ENCODE data around the gene ARPIN. TPM values are rescaled to one million over a fixed set of nuclear protein-coding genes. Genes with fewer than 3 reads are reported as not detected.

The ARPIN gene
- total and polyA plus RNA-seq, 2 experiments from 2014 or later: 0.79 to 2.8 TPM

DNA sequence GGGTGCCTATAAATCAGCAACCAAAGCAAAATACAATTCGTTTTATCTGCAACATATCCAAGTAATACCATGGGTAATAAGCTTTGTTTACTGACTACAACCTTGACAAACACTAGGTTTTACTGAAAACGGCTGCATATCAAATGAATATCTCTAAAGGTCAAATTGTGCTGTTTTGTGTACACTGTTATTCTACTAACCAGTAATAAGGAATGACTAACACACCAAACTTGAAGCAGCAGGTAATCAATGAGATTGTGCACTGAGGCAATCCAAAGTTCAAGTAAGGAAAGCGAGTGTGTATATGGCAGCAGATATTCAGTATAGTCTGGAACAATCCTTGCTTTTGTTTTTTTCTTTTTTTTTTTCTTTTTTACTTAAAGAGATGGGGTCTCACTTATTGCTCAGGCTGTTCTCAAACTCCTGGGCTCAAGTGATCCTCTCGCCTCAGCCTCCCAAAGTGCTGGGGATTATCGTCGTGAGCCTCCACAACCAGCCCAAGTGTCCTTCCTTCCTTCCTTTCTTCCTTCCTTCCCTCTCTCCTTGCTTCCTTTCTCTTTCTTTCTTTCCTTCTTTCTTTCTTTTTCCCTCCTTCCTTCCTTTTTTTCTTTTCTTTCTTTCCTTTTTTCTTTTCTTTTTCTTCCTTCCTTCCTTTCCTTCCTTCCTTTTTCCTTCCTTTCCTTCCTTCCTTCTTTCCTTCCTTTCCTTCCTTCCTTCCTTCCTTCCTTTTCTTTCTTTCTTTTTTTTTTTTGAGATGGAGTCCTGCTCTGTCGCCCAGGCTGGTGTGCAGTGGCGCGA lies 53.9 kb downstream of the ARPIN start:
- Mint-ChIP-seq H3K4me3 (no peak overlapping the region), H3K9me3 (peaks cover 10% of the 10 kb centered on the region; the same call in 2 of the 3 replicates), H3K27ac (no peak overlapping the region), H3K36me3 (ENCODE audit: low read depth) (peaks cover 21% of the 10 kb centered on the region; the same call in 2 of the 3 replicates), H3K4me1 (no peaks in the 10 kb centered on the region), H3K27me3 (ENCODE audit: insufficient read depth, low read depth, poor library complexity) (no peaks in the 10 kb centered on the region)
- DNase-seq (ENCODE audit: low spot score): no peak
- no peaks in the 10 kb centered on the region for H3K27me3 ChIP-seq (ENCODE audit: insufficient read depth)
- H3K79me2 ChIP-seq (replicated peaks; ENCODE audit: insufficient read depth): no peaks in the 10 kb centered on the region; the same call in 1 of the 2 replicates
- no peak overlapping the region for H2AFZ ChIP-seq
- no peak for ATAC-seq
- no peaks in the 10 kb centered on the region for H3K9me2 ChIP-seq (ENCODE audit: insufficient read depth)
- H3F3A ChIP-seq (replicated peaks; ENCODE audit: low read depth): no peaks in the 10 kb centered on the region
- H4K20me1 ChIP-seq (replicated peaks; ENCODE audit: insufficient read depth): peaks cover 10% of the 10 kb centered on the region; the same call in 1 of the 2 replicates
- peaks cover 2% of the 10 kb centered on the region; the same call in 1 of the 2 replicates for H3K36me3 ChIP-seq (ENCODE audit: insufficient read depth)
- TF ChIP-seq, protein P1, sequence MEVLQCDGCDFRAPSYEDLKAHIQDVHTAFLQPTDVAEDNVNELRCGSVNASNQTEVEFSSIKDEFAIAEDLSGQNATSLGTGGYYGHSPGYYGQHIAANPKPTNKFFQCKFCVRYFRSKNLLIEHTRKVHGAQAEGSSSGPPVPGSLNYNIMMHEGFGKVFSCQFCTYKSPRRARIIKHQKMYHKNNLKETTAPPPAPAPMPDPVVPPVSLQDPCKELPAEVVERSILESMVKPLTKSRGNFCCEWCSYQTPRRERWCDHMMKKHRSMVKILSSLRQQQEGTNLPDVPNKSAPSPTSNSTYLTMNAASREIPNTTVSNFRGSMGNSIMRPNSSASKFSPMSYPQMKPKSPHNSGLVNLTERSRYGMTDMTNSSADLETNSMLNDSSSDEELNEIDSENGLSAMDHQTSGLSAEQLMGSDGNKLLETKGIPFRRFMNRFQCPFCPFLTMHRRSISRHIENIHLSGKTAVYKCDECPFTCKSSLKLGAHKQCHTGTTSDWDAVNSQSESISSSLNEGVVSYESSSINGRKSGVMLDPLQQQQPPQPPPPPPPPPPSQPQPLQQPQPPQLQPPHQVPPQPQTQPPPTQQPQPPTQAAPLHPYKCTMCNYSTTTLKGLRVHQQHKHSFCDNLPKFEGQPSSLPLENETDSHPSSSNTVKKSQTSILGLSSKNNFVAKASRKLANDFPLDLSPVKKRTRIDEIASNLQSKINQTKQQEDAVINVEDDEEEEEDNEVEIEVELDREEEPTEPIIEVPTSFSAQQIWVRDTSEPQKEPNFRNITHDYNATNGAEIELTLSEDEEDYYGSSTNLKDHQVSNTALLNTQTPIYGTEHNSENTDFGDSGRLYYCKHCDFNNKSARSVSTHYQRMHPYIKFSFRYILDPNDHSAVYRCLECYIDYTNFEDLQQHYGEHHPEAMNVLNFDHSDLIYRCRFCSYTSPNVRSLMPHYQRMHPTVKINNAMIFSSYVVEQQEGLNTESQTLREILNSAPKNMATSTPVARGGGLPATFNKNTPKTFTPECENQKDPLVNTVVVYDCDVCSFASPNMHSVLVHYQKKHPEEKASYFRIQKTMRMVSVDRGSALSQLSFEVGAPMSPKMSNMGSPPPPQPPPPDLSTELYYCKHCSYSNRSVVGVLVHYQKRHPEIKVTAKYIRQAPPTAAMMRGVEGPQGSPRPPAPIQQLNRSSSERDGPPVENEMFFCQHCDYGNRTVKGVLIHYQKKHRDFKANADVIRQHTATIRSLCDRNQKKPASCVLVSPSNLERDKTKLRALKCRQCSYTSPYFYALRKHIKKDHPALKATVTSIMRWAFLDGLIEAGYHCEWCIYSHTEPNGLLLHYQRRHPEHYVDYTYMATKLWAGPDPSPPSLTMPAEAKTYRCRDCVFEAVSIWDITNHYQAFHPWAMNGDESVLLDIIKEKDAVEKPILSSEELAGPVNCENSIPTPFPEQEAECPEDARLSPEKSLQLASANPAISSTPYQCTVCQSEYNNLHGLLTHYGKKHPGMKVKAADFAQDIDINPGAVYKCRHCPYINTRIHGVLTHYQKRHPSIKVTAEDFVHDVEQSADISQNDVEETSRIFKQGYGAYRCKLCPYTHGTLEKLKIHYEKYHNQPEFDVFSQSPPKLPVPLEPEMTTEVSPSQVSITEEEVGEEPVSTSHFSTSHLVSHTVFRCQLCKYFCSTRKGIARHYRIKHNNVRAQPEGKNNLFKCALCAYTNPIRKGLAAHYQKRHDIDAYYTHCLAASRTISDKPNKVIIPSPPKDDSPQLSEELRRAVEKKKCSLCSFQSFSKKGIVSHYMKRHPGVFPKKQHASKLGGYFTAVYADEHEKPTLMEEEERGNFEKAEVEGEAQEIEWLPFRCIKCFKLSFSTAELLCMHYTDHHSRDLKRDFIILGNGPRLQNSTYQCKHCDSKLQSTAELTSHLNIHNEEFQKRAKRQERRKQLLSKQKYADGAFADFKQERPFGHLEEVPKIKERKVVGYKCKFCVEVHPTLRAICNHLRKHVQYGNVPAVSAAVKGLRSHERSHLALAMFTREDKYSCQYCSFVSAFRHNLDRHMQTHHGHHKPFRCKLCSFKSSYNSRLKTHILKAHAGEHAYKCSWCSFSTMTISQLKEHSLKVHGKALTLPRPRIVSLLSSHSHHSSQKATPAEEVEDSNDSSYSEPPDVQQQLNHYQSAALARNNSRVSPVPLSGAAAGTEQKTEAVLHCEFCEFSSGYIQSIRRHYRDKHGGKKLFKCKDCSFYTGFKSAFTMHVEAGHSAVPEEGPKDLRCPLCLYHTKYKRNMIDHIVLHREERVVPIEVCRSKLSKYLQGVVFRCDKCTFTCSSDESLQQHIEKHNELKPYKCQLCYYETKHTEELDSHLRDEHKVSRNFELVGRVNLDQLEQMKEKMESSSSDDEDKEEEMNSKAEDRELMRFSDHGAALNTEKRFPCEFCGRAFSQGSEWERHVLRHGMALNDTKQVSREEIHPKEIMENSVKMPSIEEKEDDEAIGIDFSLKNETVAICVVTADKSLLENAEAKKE (CRISPR knock-in tag; IDR thresholded peaks at IDR 0.05): no peak
- TF ChIP-seq NANOG (IDR thresholded peaks at IDR 0.05; ENCODE audit: borderline replicate concordance): no peak
- no peak for TF ChIP-seq CREB1 (CRISPR knock-in tag; IDR thresholded peaks at IDR 0.05; ENCODE audit: low read depth)
- TF ChIP-seq POLR2AphosphoS5 (IDR thresholded peaks at IDR 0.05; ENCODE audit: low read depth): no peak
- H3K4me2 ChIP-seq: no peak overlapping the region
- H3K4me1 ChIP-seq (ENCODE audit: insufficient read depth): no peaks in the 10 kb centered on the region
- no peak overlapping the region for H3K4me3 ChIP-seq
- no peak overlapping the region for H3K27ac ChIP-seq (ENCODE audit: low read depth)

DNA sequence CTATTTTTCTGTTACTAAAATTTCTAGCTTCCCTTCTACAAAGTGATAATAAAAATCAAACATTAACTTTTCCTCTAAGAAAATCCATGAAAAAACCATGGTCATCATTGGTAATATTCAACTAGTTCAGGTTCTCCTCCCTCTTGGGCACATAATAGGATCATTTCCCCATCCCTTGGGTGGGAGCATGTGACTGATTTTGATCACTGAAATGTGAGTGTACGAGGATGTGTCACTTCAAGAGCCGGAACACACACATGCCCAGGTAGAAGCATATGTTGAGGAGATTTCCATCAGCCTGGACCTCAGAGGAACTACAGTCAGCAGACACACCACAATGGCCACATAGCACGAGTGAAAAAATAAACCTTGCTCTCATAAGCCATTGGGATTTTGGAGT lies 55.1 kb downstream of the ARPIN start:
- no peak overlapping the region for H3K27ac Mint-ChIP-seq
- Histone ChIP-seq H3K4me1 (ENCODE audit: insufficient read depth) (no peaks in the 10 kb centered on the region), H3K4me2 (no peak overlapping the region), H3F3A (replicated peaks; ENCODE audit: low read depth) (no peaks in the 10 kb centered on the region), H4K20me1 (replicated peaks; ENCODE audit: insufficient read depth) (peaks cover 4% of the 10 kb centered on the region; the same call in 1 of the 2 replicates), H3K27ac (ENCODE audit: low read depth) (no peak overlapping the region), H2AFZ (no peak overlapping the region), H3K9me2 (ENCODE audit: insufficient read depth) (no peaks in the 10 kb centered on the region), H3K4me3 (no peak overlapping the region), H3K36me3 (ENCODE audit: insufficient read depth) (peaks cover 2% of the 10 kb centered on the region), H3K79me2 (replicated peaks; ENCODE audit: insufficient read depth) (no peaks in the 10 kb centered on the region; the same call in 1 of the 2 replicates), H3K27me3 (ENCODE audit: insufficient read depth) (no peaks in the 10 kb centered on the region)
- DNase-seq (ENCODE audit: low spot score) (no peak), ATAC-seq (no peak)
- no peak overlapping the region for H3K4me3 Mint-ChIP-seq
- peaks cover 17% of the 10 kb centered on the region for H3K9me3 Mint-ChIP-seq
- no peaks in the 10 kb centered on the region for H3K4me1 Mint-ChIP-seq
- peaks cover 3% of the 10 kb centered on the region for H3K27me3 Mint-ChIP-seq (ENCODE audit: insufficient read depth, low read depth, poor library complexity)
- peaks cover 30% of the 10 kb centered on the region for H3K36me3 Mint-ChIP-seq (ENCODE audit: low read depth)
- TF ChIP-seq, protein P2, sequence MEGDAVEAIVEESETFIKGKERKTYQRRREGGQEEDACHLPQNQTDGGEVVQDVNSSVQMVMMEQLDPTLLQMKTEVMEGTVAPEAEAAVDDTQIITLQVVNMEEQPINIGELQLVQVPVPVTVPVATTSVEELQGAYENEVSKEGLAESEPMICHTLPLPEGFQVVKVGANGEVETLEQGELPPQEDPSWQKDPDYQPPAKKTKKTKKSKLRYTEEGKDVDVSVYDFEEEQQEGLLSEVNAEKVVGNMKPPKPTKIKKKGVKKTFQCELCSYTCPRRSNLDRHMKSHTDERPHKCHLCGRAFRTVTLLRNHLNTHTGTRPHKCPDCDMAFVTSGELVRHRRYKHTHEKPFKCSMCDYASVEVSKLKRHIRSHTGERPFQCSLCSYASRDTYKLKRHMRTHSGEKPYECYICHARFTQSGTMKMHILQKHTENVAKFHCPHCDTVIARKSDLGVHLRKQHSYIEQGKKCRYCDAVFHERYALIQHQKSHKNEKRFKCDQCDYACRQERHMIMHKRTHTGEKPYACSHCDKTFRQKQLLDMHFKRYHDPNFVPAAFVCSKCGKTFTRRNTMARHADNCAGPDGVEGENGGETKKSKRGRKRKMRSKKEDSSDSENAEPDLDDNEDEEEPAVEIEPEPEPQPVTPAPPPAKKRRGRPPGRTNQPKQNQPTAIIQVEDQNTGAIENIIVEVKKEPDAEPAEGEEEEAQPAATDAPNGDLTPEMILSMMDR (conservative IDR thresholded peaks at IDR 0.05; ENCODE audit: low read depth in 2 of 2): no peak
- TF ChIP-seq STAT1 (IDR thresholded peaks at IDR 0.05; ENCODE audit: unreplicated experiment): no peak
